GM18907 (cell line): ENCODE results near the gene FXYD5.

Experiments used
- ATAC-seq: cut with Tn5 transposase; IDR thresholded peaks from one replicate; pipeline ENCODE4 v1.9.1; 2021; ENCODE audit warnings: mild to moderate bottlenecking, moderate library complexity; ENCODE audit not compliant: unreplicated experiment

Gene FXYD5

DNA sequence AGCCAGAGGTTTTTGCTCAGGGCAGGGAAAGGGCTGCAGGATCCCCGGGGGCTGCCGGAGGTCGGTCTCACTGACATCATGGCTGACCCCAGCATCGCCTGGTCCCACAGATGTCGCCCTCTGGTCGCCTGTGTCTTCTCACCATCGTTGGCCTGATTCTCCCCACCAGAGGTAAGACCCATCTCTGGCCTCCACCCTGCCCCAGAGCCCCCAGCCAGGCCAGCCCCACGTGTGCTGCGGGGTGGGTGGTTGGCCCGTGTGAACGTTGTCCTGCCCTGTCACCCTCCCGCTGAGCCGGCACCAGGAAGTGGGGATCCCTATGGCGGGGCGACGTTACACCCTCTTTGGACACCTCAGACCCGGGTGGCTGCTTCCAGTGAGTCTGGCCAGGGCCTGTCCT lies 906 bp downstream of the FXYD5 start:
- peak; percentile 36 for ATAC-seq

DNA sequence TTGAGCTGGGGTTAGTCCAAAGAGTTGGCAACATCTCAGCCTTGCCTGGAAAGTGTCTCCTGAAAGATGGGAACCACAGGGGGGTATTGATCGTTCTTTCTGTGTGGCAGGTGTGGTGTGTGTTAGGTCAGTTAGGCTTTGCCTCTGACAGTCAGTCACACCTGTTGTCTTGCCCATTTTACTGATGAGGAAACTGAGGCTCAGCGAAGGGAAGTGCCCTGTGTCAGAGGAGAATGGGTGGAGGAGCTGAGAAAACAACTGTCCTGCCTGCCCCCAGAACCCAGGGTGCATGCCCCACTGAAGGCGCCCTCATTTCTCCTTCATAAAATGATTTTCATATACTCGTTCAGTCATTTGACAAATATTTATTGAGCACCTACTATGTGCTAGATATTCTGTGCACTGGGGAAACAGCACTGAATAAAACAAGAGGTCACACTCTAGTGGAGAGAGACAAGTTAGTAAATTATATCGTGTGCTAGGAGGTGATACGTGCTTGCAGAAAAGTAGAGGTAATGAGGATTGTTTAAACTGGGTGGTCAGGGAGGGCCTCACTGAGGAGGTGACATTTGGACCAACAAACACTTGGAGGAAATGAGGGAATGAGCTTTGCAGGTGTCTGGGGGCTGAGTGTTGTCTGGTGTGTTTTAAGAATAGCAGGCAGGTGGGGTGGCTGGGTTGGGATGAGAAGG lies 1.6 kb downstream of the FXYD5 start:
- no peak for ATAC-seq

DNA sequence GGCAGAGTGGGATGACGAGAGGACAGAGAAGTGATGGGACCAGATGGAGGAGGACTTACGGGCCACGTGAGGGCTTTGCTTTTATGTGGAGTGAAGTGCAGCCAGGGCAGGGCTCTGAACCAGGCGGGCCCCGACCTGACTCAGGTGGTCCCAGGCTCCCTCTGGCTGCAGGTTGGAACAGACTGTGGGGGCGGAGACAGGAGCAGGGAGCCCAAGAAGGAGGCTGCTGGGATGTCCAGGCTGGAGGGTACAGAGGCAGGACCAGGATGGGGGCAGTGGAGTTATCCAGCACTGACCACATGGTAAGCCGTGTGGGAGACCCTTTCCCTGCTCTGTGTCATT lies 2.1 kb downstream of the FXYD5 start:
- no peak for ATAC-seq

DNA sequence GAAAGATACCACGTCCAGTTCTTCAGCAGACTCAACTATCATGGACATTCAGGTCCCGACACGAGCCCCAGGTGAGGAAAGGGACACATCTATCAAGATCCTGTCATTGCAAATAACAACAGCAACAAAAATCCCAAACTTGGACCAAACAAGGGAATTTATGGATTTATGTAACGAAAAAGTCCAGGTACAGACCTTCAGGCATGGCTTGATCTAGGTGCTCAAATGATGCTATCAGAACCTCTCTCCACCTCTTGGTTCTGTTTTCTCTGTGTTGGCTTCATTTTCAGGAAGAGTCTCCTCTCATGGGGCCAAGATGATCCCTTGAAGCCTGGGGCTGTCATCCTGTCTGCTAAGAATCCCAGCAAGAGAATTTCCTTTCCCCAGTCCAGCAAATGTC lies 2.9 kb downstream of the FXYD5 start:
- no peak for ATAC-seq

DNA sequence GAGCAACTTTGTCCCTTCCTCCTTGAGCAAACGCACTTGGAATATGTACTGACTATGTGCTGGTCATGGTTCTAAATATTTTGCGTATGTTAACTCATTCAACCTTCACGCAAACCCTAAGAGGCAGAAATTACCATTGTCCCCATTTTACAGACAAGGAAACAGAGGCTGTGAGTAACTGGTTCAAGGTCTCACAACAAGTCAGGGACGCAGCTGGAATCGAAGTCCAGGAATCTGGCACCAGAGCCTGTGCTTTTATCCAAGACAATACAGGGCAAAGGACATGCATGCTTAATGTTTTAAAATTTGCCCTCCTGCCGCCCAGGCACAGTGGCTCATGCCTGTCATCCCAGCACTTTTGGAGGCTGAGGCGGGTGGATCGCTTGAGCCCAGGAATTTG lies 5.1 kb downstream of the FXYD5 start:
- no peak for ATAC-seq

DNA sequence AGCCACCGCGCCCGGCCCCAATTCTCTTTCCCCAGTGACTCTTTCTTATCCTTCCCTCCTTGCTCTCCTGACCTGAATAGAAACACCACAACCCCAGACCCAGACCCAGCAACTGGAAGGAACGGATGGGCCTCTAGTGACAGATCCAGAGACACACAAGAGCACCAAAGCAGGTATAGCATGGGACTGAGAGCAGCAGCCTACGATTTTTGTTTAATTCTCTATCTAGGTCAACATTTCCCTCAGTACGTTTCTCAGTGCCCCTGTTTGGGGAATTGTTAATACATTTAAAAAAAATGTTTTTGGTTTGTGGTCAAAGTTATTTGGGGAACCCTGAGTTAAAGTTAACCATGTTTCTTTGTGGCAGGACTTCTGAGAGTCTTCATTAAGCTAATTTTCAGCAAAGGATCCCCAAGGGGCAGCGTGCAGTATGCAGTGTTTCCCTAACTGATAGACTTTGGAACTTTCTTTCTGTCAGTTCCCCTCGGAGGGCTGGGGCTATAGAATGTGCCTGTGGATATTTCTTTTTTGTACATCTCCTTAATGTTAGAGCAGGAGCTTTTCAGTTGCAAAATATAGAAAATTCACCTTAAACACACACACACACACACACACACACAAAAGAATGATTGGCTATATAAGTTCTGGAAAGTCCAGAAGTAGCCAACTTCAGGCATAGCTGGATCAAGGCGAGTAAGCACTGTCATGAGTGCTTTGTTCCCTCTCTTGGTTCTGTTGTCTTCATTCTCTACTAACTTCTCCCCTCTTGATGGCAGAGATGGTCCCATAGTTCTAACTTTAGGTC lies 6.3 kb downstream of the FXYD5 start:
- ATAC-seq: no peak

DNA sequence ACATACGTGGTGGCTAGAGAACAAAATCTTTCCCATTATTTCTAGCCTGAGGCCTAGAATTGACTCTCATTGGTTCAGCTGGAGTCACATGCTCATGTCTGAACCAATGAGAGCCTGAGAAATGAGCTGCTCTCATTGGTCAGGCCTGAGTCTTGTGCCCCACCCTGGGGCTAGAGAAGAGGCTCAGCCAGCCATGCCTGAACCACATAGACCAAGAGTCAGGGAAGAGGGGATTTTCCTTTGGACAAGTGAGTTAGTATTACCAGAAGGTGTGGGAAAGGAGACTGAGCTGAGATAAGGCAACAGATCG lies 6.9 kb downstream of the FXYD5 start:
- no peak for ATAC-seq

DNA sequence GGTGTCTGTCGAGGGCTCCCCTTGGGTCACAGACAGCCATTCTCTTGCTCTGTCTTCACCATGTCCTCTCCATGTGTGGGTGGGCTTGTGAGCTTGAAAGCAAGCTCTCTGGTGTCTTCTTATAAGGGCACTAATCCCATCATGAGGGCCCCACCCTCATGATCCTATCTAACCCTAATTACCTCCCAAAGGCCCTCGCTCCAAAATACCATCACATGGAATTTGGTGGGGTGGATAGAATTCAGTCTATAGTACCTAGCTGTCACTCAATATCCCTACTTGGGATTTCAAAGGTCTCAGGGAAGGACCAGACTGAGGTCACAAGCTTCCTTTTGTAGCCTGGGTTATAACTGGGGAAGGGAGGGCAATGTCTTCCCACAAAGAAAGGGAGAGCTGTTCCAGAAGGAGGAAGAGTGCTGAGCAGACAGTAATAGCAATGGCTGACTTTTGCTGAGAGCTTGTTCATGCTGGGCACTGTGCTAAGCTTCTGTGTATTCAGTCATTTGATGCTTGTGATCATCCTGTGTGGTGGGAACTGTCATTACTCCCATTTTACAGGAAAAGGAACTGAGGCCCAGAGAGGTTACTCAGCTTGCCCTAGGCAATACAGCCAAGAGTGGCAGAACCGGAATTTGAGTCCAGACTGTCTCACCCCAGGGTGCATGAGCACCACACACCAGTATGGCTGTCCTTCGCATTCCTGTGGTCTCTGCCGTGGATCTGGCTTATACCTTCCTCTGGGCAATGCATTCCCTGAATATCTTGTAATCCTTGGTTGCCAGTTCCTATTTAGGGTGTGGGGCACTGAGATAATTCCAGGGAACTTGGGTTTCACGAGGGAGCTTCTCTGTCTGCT lies 8.2 kb downstream of the FXYD5 start:
- ATAC-seq: no peak

DNA sequence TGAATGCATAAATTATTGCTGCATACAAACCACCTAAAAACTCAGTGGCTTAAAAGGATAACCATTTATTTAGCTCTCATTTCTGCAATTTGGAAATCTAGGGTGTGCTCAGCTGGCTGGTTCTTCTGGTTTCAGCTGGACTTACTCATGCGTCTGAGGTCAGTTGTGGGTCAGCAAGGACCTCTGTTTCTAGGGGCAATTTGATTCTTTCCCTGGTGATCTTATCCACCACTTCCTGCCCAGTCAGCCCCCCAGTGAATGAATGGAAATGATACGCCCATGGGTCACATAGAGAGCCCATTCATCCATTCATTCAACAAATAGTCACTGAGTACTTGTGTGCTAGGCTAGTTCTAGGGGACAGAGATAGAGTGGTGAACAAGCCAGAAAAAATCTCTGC lies 9.9 kb downstream of the FXYD5 start:
- no peak for ATAC-seq

DNA sequence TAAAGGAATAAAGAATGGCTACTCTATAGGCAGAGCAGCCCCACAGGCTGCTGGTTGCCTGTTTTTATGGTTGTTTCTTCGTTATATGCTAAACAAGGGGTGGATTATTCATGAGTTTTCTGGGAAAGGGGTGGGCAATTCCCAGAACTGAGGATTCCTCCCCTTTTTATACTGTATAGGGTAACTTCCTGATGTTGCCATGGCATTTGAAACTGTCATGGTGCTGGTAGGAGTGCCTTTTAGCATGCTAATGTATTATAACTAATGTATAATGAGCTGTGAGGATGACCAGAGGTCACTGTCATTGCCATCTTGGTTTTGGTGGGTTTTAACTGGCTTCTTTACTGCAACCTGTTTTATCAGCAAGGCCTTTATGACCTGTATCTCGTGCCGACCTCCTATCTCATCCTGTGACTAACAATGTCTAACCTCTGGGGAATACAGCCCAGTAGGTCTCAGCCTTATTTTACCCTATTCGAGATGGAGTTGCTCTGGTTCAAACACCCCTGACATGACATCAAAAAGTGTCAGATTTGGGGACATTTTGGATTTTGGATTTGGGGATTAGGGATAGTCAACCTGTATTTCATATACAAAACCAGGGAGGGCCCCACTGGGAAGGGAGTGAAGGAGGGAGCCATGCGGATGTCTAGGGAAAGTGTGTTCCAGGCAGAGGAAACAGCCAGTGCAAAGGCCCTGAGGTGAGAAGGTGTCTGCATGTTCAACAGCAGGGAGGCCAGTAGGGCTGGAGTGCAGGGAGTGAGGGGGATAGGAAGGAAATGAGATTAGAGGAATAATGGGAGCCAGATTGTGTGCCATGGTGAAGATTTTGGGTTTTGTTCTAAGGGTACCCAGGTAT lies 10.9 kb downstream of the FXYD5 start:
- ATAC-seq: no peak

DNA sequence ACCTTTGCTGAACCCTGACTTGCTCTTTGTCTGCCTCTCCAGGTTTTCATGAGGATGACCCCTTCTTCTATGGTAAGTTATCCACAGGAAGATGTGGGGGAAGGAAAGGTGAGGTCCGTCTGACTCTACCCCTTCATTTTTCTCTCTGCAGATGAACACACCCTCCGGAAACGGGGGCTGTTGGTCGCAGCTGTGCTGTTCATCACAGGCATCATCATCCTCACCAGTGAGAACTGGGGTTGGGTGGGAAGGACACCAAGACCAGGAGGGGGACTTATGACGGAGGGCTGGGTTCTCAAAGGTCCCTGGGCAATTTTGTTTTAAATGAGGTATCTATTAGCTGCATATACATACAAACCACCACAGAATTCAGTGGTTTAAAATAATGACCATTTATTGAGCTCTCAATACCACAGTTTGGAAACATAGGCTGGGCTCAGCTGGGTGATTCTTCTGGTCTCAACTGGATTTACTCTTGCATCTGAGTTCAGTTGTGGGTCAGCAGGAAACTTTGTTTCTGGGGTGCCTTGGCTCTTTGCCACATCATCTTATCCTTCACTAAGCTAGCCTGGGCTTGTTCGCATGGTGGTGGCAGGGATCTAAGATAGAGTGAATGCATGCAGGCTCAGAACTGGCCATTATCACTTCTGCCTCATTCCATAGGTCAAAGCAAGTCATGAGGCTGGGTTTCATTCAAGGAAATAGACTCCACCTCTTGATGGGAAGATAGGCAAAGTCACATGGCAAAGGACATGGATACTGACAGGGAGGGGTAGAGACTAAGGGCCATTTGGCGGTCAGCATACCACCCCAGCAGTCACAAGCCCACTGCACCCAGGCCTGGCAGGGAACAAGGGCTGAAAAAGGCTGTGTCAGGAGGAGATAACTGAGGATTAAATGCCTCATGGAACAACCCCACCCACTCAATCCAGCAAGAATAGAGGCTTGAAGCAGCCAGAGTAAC lies 11.8 kb downstream of the FXYD5 start:
- ATAC-seq: no peak

DNA sequence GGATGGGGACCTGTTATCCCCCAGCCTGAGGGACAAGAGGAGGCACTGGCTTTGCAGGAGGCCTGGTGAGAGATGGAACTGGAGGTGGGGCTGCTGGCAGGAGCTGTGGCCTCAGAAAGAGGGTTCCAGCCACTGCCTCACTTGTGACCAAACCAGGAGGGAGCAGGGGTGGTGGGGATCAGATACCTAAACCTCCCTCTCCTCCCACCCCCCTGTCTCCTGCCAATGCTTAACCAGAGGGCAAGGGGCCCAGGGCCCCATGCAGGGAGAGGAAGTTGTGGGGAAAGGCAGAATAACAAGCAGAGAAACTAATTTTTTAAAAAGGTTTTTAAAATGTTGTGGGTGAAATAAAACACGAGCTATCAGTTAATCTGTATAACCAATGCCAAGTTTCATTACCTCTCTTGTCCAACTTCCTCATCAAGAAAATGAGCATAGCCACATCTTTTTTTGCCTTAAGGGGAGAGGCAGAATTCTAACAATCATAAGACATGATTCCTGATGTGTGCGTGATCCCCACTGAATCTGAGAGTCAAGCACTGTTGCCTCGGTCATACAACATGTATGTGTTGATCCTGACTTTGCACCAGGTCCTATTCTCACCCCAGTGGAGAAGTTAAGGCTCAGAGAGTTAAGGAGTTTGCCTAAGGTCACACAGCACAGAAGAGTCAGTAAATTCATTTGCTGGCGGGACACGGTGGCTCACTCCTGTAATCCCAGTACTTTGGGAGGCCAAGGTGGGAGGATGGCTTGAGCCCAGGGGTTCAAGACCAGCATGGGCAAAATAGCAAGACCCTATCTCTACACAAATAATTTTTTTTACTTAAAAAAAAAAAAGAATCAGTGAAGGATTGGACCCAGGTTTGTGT lies 12.9 kb downstream of the FXYD5 start:
- no peak for ATAC-seq

DNA sequence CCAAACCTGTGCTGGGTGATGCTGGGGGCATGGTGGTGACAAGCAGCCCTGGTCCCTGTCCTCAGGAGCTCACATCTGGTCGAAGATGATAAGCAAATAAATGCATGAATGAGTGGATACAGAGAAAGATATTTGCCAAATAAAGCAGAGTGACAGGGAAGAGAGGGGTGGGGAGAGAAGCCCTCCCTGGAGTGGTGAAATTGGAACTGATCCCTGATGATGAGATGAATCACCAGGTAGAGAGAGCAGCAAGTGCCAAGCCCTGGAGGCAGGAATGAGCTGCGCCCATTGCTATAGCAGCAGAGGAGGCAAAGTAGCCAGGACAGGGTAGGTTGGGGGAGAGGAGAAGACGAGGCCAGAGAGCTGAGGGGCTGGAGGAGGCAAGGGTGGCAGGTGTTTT lies 13.7 kb downstream of the FXYD5 start:
- no peak for ATAC-seq

DNA sequence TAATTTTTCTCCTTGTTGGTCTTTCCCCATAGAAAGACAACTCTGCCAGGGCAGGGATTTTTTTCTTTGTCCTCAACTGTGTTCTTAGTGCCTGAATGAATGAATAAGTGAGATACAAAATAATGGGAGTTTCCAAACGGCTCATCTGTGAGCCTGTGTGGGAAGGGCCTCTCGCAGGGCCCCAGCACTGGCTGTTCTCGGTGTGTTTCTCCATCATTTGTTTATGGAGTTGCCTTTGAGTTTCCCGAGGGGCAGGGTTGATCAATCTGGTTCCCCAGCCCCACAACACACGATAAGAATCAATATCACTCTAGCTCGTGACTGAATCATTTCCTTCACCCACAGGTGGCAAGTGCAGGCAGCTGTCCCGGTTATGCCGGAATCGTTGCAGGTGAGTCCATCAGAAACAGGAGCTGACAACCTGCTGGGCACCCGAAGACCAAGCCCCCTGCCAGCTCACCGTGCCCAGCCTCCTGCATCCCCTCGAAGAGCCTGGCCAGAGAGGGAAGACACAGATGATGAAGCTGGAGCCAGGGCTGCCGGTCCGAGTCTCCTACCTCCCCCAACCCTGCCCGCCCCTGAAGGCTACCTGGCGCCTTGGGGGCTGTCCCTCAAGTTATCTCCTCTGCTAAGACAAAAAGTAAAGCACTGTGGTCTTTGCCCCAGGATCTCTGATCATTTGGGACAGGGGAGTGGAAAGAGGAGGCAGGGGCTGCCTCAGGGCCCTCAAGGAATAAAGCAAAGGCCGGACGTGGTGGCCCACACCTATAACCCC lies 14.9 kb downstream of the FXYD5 start:
- ATAC-seq: no peak

DNA sequence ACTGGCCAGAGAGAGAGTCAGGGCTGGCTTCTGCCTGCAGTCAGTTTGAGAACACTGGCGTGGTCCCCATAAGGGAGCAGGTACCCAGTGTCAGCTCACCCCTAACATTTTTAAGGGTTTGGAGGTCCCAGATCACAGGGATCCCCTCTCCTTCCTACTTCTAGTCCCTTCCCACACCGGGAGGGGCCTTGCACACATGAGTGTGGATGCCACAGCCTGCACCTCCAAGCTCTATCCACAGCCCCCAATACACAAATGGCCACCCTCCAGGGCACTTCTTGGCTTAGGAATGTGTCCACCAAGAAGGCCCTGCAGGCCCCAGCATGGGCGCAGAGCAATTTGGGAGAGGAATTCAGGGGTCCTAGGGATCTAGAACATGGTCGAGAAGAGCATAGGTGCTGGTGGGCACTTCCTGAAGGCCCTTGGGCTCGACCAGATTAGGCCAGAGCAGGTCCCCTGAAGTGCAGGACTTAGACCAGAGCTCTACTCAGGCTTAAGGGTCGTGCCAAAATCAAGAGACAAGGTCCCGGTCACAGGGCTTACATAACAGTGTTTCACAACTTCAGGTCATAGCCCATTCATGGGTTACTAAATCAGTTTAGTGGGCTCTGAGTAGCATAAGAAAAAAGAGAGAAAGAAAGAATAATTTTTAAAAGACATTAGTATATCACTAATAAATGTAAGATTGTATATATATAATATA lies 16.0 kb downstream of the FXYD5 start:
- no peak for ATAC-seq

DNA sequence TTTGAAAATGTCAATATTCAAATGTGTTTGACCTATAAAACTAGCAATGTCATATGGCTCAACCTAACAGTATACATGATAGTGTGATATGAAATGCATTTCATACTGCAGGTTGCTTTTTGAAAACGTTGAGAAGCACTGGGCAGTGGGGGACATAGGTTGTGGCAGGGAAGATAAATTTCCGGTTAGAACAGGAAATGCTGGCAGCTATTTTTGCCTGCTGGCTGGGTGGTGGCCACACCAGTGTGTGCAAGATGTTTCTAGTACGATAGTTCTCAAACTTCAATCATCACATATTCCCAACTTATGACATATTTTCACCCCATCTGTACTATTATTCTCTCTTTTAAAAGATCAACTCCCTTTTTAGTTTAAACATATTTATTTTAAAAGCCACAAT lies 17.2 kb downstream of the FXYD5 start:
- ATAC-seq: no peak

DNA sequence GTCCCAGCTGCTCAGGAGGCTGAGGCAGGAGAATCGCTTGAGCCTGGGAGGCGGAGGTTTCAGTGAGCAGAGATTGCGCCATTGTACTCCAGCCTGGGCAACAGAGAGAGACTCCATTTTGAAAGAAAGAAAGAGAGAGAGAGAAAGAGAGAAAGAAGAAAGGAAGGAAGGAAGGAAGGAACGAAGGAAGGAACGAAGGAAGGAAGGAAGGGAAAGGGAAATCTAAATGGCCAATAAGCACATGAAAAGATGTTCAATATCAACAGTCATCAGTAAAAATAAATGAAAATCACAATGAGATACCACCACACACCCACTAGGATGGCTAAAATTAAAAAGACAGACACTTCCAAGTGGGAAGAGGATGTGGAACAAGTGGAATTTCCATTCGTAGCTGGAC lies 19.7 kb downstream of the FXYD5 start:
- no peak for ATAC-seq

DNA sequence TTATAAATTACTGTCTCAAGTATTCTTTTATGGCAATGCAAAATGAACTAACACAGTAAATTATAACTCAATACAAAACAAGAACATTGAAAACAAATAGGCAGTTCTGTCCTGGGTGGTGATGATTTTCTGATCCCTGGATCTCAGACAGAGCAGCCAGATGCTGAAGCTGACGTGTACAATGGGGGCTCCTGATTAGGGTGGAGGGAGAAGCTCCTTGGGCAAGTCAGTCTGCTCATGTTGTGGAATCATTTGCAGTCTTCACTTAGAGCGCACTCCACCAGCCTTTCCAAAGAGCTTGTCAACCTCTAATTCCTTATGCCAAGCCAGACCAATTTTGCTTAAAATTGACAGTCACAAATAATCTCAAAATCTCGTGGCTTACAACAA lies 21.6 kb downstream of the FXYD5 start:
- no peak for ATAC-seq
